Measurements from ENCODE around the gene GPHA2. TPM values are rescaled to one million over a fixed set of nuclear protein-coding genes. Genes with fewer than 3 reads are reported as not detected.
A peak's percentile ranks its signal among the peaks of the same experiment; 100 is the strongest.

GPHA2 gene
- total and polyA plus RNA-seq, 2 of the 13 experiments (the other 11 are each of a cell fraction or from before 2014, with no cell fraction given): 13.0 to 19.1 TPM

- TF ChIP-seq ATF5 (CRISPR knock-in tag; IDR thresholded peaks at IDR 0.05; ENCODE audit: low read depth) (no peak), TFDP1 (CRISPR knock-in tag; IDR thresholded peaks at IDR 0.05; ENCODE audit: borderline replicate concordance) (no peak; the same call in 1 of the 2 replicates), ZNF552 (CRISPR knock-in tag; IDR thresholded peaks at IDR 0.05; ENCODE audit: borderline replicate concordance) (peak; percentile 53; the same call in 1 of the 2 replicates), ZNF800 (CRISPR knock-in tag; IDR thresholded peaks at IDR 0.05) (no peak), MLLT10 (CRISPR knock-in tag; IDR thresholded peaks at IDR 0.05) (no peak), ZBTB33 (CRISPR knock-in tag; IDR thresholded peaks at IDR 0.05) (no peak), KDM6A (CRISPR knock-in tag; IDR thresholded peaks at IDR 0.05; ENCODE audit: low read depth) (0 out of 2 replicates have a peak, but pooled peaks have one; percentile 16), ZNF790 (CRISPR knock-in tag; IDR thresholded peaks at IDR 0.05; ENCODE audit: borderline replicate concordance) (peak; percentile 41; the same call in 1 of the 2 replicates), ZNF501 (CRISPR knock-in tag; IDR thresholded peaks at IDR 0.05) (peak; percentile 66; the same call in 1 of the 2 replicates), HNRNPL (IDR thresholded peaks at IDR 0.05; ENCODE audit: low read depth, low read length) (0 out of 2 replicates have a peak, but pooled peaks have one; percentile 33), BCL6 (CRISPR knock-in tag; IDR thresholded peaks at IDR 0.05) (peak; percentile 30; the same call in 1 of the 2 replicates), ZNF572 (CRISPR knock-in tag; IDR thresholded peaks at IDR 0.05) (no peak), ZNF281 (CRISPR knock-in tag; IDR thresholded peaks at IDR 0.05; ENCODE audit: borderline replicate concordance) (peak; percentile 13; the same call in 1 of the 2 replicates), DDIT3 (CRISPR knock-in tag; IDR thresholded peaks at IDR 0.05) (no peak), ZNF251 (CRISPR knock-in tag; IDR thresholded peaks at IDR 0.05) (no peak), ZSCAN12 (CRISPR knock-in tag; IDR thresholded peaks at IDR 0.05) (no peak), NR2F1 (CRISPR knock-in tag; IDR thresholded peaks at IDR 0.05) (peak; percentile 5 to 80; a peak in 2 of 4 replicates), MBD4 (IDR thresholded peaks at IDR 0.05; ENCODE audit: borderline replicate concordance, low read length) (no peak), CBX1 (IDR thresholded peaks at IDR 0.05; ENCODE audit: low read depth) (no peak)
These were observed 18.7 kb downstream of the GPHA2 start, which contains the start of gene ATG2A (continued) for GRCh38 chr11:64916775-64917662.

All from HepG2 (cell line).